Right atrium auricular region (tissue), 2 donors: ENCODE data around the gene ACRBP. TPM values are rescaled to one million over a fixed set of nuclear protein-coding genes. Genes with fewer than 3 reads are reported as not detected.

Experiments
- DNase-seq: peaks from one replicate; pipeline ENCODE4 v3.0.0-alpha.2; 2019; ENCODE audit warnings: low spot score
- H3K27ac ChIP-seq, 2 donors: fragments of 200-600 bp; sonication (generic); 1 replicate in 1 of 2; 2 replicates in 1 of 2; pipeline ENCODE4 v1.5.1; 2016 to 2019
- H3K27me3 ChIP-seq, 2 donors: fragments of 200-600 bp; sonication (generic); one replicate each; pipeline versions ENCODE4 v1.5.1 to v1.6.0; 2017 to 2019
- H3K36me3 ChIP-seq: fragments of 200-600 bp; sonication (generic); one replicate; pipeline ENCODE4 v1.5.1; 2016
- H3K4me1 ChIP-seq, 2 donors: fragments of 200-600 bp; sonication (generic); one replicate each; pipeline versions ENCODE4 v1.5.1 to v1.6.0; 2017 to 2019
- H3K4me3 ChIP-seq, 2 donors: fragments of 200-600 bp; sonication (generic); 1 replicate in 1 of 2; 2 replicates in 1 of 2; pipeline ENCODE4 v1.5.1; 2017 to 2019; ENCODE audit warnings: mild to moderate bottlenecking in 1 of 2, moderate library complexity in 1 of 2
- H3K9me3 ChIP-seq, 2 donors: fragments of 200-600 bp; sonication (generic); one replicate each; pipeline ENCODE4 v1.5.1; 2019
- CTCF ChIP-seq, 2 donors: fragments of 200-600 bp; sonication (generic); IDR thresholded peaks; one replicate each; pipeline ENCODE4 v1.5.1; 2019; ENCODE audit warnings: antibody characterized with exemption in 2 of 2
- total RNA-seq, 2 donors: library from RNA; depleted of rRNA; stranded (reverse); fragments of >200 nt; gene quantifications; one replicate each; pipeline ENCODE4 v1.1.0, GENCODE V29; 2016

Gene ACRBP
- total RNA-seq, 2 donors from 2014 or later = 0.43 TPM; not detected in 1

GRCh38 chr12:6662906-6663742 is 15.9 kb upstream of the ACRBP start, which contains the start of gene ING4:
ING4 (minus strand) TSS chr12:6663119; CDS start chr12:6663101, 18 bp downstream.
- H3K4me3 ChIP-seq = peak within 1 kb of the TSS; percentile 78 to 84
- peak; percentile 99 for DNase-seq

GRCh38 chr12:6662602-6662905 is 15.3 kb upstream of the ACRBP start:
- peak overlapping the region; percentile 71 to 80 for H3K27ac ChIP-seq
- H3K4me3 ChIP-seq = peak overlapping the region; percentile 78 to 84
- no peak for DNase-seq
- no peaks in the 10 kb centered on the region for H3K27me3 ChIP-seq
- peaks cover 0 to 12% of the 10 kb centered on the region in 2 donors for H3K4me1 ChIP-seq
- no peak for TF ChIP-seq CTCF (IDR thresholded peaks at IDR 0.05)
- H3K9me3 ChIP-seq = no peaks in the 10 kb centered on the region
- H3K36me3 ChIP-seq = peaks cover 8% of the 10 kb centered on the region

More at GRCh38 chr12:6662906-6663742, 15.9 kb upstream of the ACRBP start, which contains the start of gene ING4:
- no peaks in the 10 kb centered on the region for H3K27me3 ChIP-seq
- H3K4me1 ChIP-seq = peaks cover 0 to 12% of the 10 kb centered on the region in 2 donors
- peaks cover 13% of the 10 kb centered on the region for H3K36me3 ChIP-seq
- no peak for TF ChIP-seq CTCF (IDR thresholded peaks at IDR 0.05)
- H3K9me3 ChIP-seq = no peaks in the 10 kb centered on the region
- H3K27ac ChIP-seq = peak within 1 kb of the TSS; percentile 77 to 80

- Histone ChIP-seq H3K27me3 (no peaks in the 10 kb centered on the region), H3K9me3 (no peaks in the 10 kb centered on the region), H3K36me3 (peaks cover 65% of the 10 kb centered on the region), H3K4me3 (no peak overlapping the region), H3K4me1 (peaks cover 0 to 10% of the 10 kb centered on the region in 2 donors), H3K27ac (peak overlapping the region; percentile 35 to 54)
- no peak for DNase-seq
- no peak for TF ChIP-seq CTCF (IDR thresholded peaks at IDR 0.05)
Measured at GRCh38 chr12:6653987-6654386, 6.8 kb upstream of the ACRBP start.

- Histone ChIP-seq H3K27me3 (no peaks in the 10 kb centered on the region), H3K4me3 (no peak overlapping the region), H3K27ac (peak overlapping the region; percentile 35 to 54), H3K4me1 (peaks cover 0 to 10% of the 10 kb centered on the region in 2 donors), H3K36me3 (peaks cover 65% of the 10 kb centered on the region), H3K9me3 (no peaks in the 10 kb centered on the region)
- DNase-seq = no peak
- TF ChIP-seq CTCF (IDR thresholded peaks at IDR 0.05) = no peak
Measured at GRCh38 chr12:6653342-6653741, 6.1 kb upstream of the ACRBP start.

- no peak for TF ChIP-seq CTCF (IDR thresholded peaks at IDR 0.05)
- no peak overlapping the region for H3K4me3 ChIP-seq
- DNase-seq = no peak
- peaks cover 62% of the 10 kb centered on the region for H3K36me3 ChIP-seq
- H3K27ac ChIP-seq = no peak overlapping the region
- no peaks in the 10 kb centered on the region for H3K27me3 ChIP-seq
- peaks cover 0 to 15% of the 10 kb centered on the region in 2 donors for H3K4me1 ChIP-seq
- H3K9me3 ChIP-seq = no peaks in the 10 kb centered on the region
Measured at GRCh38 chr12:6652391-6652790, 5.2 kb upstream of the ACRBP start.
